Testis (tissue), 5 donors: ENCODE results near the gene RFX1. TPM values are rescaled to one million over a fixed set of nuclear protein-coding genes. Genes with fewer than 3 reads are reported as not detected.
A peak's percentile ranks its signal among the peaks of the same experiment; 100 is the strongest.

Source experiments
- DNase-seq: peaks from one replicate; pipeline ENCODE4 v3.0.0-alpha.2; 2019
- H3K27ac ChIP-seq, 2 donors: fragments of 200-600 bp; sonication (generic); one replicate each; pipeline ENCODE4 v1.5.1; 2019
- H3K27me3 ChIP-seq: fragments of 200-600 bp; sonication (generic); one replicate; pipeline ENCODE4 v1.5.1; 2019
- H3K36me3 ChIP-seq: fragments of 200-600 bp; sonication (generic); one replicate; pipeline ENCODE4 v1.5.1; 2017; ENCODE audit warnings: low read depth; ENCODE audit errors: missing control alignments
- H3K4me1 ChIP-seq: fragments of 200-600 bp; sonication (generic); one replicate; pipeline ENCODE4 v1.5.1; 2019
- H3K4me3 ChIP-seq, 2 donors: fragments of 200-600 bp; sonication (generic); one replicate each; pipeline ENCODE4 v1.5.1; 2017 to 2019
- H3K9me3 ChIP-seq: fragments of 200-600 bp; sonication (generic); one replicate; pipeline ENCODE4 v1.5.1; 2017
- CTCF ChIP-seq, 3 experiments: fragments of 450-650 bp in 2 of 3; fragments of 200-600 bp in 1 of 3; sonication (generic) in 1 of 3; IDR thresholded peaks; one replicate each; pipeline ENCODE4 v1.5.1; 2016 to 2019; ENCODE audit warnings: antibody characterized with exemption in 3 of 3, mild to moderate bottlenecking in 2 of 3, moderate library complexity in 1 of 3
- POLR2A ChIP-seq: fragments of 450-650 bp; IDR thresholded peaks from one replicate; pipeline ENCODE4 v1.6.1; 2017; ENCODE audit warnings: antibody characterized with exemption, mild to moderate bottlenecking, moderate library complexity
- WGBS, 2 donors: methylation state at CpG; one replicate each; pipeline ENCODE4 v1.1.5; 2018; 5-methylcytosine and 5-hydroxymethylcytosine counted together
- intact Hi-C: fragments of 100-400 bp; cut with DNase I; formaldehyde crosslinking; loops from one replicate; pipeline ENCODE4 v1.15.1; 2023; ENCODE audit warnings: low total_unique reads
- long read RNA-seq, 2 donors: transcript quantifications; one replicate each; lab custom pipeline, GENCODE V29; 2026
- polyA plus RNA-seq: library from polyadenylated mRNA; stranded (reverse); fragments of 350-450 nt; fragmentation: Illumina TruSeq; extraction: RNeasy Lipid Tissue Mini Kit (QIAGEN cat#74804); gene quantifications from one replicate; pipeline ENCODE4 v1.2.3, GENCODE V29; 2014; ENCODE audit warnings: low read depth, low replicate concordance; ENCODE audit not compliant: insufficient read depth
- total RNA-seq, 2 donors: library from RNA; depleted of rRNA; stranded (reverse); fragments of >200 nt; gene quantifications; one replicate each; pipeline ENCODE4 v1.2.3, GENCODE V29; 2016

The RFX1 gene
- 10 to 100 TPM; 18.3 to 24.2 TPM for total RNA-seq
- 40.9 TPM for polyA plus RNA-seq
- long read RNA-seq, donor 1, partial matches to known transcripts: 6 of 6 reads
- long read RNA-seq, donor 1, other reads (novel, unspliced or antisense): 0 of 6 reads
- long read RNA-seq, donor 2: 0 reads

- WGBS, 2 donors: 0% methylated on average over 38 to 47 of the region's 58 CpGs
- peaks cover 23% of the 10 kb centered on the region for H3K4me1 ChIP-seq
- no peaks in the 10 kb centered on the region for H3K27me3 ChIP-seq
- no peaks in the 10 kb centered on the region for H3K9me3 ChIP-seq
- TF ChIP-seq CTCF (IDR thresholded peaks at IDR 0.05) (peak in 2 of 3 experiments; percentile 16 to 31), POLR2A (no peak)
- DNase-seq: peak; percentile 98
- peak within 1 kb of the TSS; percentile 95 to 99 for H3K4me3 ChIP-seq
- peak within 1 kb of the TSS; percentile 94 to 98 for H3K27ac ChIP-seq
- H3K36me3 ChIP-seq: no peaks in the 10 kb centered on the region
- intact Hi-C loops: no loop called here
Measured at GRCh38 chr19:14006085-14006765, at the start of gene RFX1. Gene RFX1, minus strand, starts transcription at chr19:14006320. Its CDS starts 12,477 bp downstream, at chr19:13993843.

GRCh38 chr19:14055396-14055795 is 49.3 kb upstream of the RFX1 start:
- H3K27ac ChIP-seq: no peak overlapping the region
- H3K9me3 ChIP-seq: no peaks in the 10 kb centered on the region
- H3K27me3 ChIP-seq: no peaks in the 10 kb centered on the region
- H3K4me3 ChIP-seq: no peak overlapping the region
- H3K36me3 ChIP-seq: no peaks in the 10 kb centered on the region
- intact Hi-C loops: no loop called here
- H3K4me1 ChIP-seq: peaks cover 3% of the 10 kb centered on the region
- no peak for TF ChIP-seq CTCF (IDR thresholded peaks at IDR 0.05)
- no peak for TF ChIP-seq POLR2A
- WGBS, 2 donors: 82% methylated on average over 3 of the region's 3 CpGs
- no peak for DNase-seq

GRCh38 chr19:14054721-14055120 is 48.6 kb upstream of the RFX1 start:
- peaks cover 3% of the 10 kb centered on the region for H3K4me1 ChIP-seq
- 73 to 80% methylated on average over 10 to 11 of the region's 11 CpGs for WGBS, 2 donors
- H3K27me3 ChIP-seq: no peaks in the 10 kb centered on the region
- TF ChIP-seq POLR2A: no peak
- TF ChIP-seq CTCF (IDR thresholded peaks at IDR 0.05): no peak
- DNase-seq: no peak
- intact Hi-C loops: no loop called here
- H3K36me3 ChIP-seq: no peaks in the 10 kb centered on the region
- H3K4me3 ChIP-seq: no peak overlapping the region
- no peaks in the 10 kb centered on the region for H3K9me3 ChIP-seq
- H3K27ac ChIP-seq: no peak overlapping the region

- no peaks in the 10 kb centered on the region for H3K27me3 ChIP-seq
- WGBS, 2 donors: 86 to 87% methylated on average over 6 of the region's 6 CpGs
- no peak overlapping the region for H3K27ac ChIP-seq
- H3K9me3 ChIP-seq: no peaks in the 10 kb centered on the region
- intact Hi-C loops: no loop called here
- TF ChIP-seq POLR2A (no peak), CTCF (IDR thresholded peaks at IDR 0.05) (no peak)
- no peak for DNase-seq
- peaks cover 3% of the 10 kb centered on the region for H3K4me1 ChIP-seq
- no peaks in the 10 kb centered on the region for H3K36me3 ChIP-seq
- H3K4me3 ChIP-seq: no peak overlapping the region
Measured at GRCh38 chr19:14054099-14054498, 48.0 kb upstream of the RFX1 start.

- H3K27ac ChIP-seq: no peak overlapping the region
- no peak for DNase-seq
- no peak for TF ChIP-seq POLR2A
- TF ChIP-seq CTCF (IDR thresholded peaks at IDR 0.05): no peak
- H3K36me3 ChIP-seq: no peaks in the 10 kb centered on the region
- H3K27me3 ChIP-seq: no peaks in the 10 kb centered on the region
- H3K4me1 ChIP-seq: peaks cover 3% of the 10 kb centered on the region
- WGBS, 2 donors: 89 to 100% methylated on average over 3 to 10 of the region's 11 CpGs
- intact Hi-C loops: no loop called here
- H3K4me3 ChIP-seq: no peak overlapping the region
- H3K9me3 ChIP-seq: no peaks in the 10 kb centered on the region
Measured at GRCh38 chr19:14053500-14053899, 47.4 kb upstream of the RFX1 start.
